GM12874 (cell line): Measurements from ENCODE around the gene ANXA7.

Experiments
- TF ChIP-seq, protein P1 (sequence below): IDR thresholded peaks from 2 replicates; pipeline ENCODE4 v1.5.1; 2011; ENCODE audit warnings: low read depth, mild to moderate bottlenecking, control low read depth, low read length, moderate library complexity; ENCODE audit not compliant: insufficient read depth

The ANXA7 gene

DNA sequence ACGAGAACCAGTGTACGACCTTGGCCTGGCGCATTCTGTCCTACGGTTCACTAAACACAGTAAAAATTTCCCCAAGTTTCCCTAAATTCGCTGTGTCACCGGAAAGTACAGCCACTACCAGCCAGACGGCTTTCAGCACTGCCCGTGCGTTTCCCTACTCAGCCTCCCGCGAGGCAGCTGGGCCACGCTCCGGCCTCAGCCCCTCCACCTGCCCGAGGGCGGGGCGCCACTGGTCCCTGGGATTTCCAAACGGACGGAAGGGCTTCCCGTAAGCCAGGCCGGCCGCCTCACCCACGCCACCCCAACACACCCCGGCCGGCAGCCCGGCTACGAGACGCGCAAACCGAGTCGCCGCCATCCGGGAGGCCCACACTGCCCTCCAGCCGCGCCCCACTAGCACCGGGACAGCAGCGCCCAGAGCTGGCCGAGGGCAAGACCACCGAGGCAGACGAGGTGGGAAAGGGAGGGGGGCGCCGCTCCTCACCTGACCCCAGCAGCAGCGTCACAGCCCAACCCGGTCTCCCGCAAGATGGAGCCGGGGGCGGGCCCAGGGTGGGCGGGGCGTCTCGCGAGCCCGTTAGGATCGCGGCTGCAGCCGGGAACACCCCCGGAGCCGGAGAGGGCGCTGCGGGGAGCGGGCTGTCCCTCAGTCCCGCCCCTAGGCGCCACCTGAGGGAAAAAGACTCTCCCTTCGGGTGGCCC, at the start of gene ANXA7:
TSS of gene ANXA7 (minus strand) at position 531 of the 702 bp plus-strand sequence. CDS start 13,202 bp downstream, outside the sequence.
- TF ChIP-seq, protein P1, sequence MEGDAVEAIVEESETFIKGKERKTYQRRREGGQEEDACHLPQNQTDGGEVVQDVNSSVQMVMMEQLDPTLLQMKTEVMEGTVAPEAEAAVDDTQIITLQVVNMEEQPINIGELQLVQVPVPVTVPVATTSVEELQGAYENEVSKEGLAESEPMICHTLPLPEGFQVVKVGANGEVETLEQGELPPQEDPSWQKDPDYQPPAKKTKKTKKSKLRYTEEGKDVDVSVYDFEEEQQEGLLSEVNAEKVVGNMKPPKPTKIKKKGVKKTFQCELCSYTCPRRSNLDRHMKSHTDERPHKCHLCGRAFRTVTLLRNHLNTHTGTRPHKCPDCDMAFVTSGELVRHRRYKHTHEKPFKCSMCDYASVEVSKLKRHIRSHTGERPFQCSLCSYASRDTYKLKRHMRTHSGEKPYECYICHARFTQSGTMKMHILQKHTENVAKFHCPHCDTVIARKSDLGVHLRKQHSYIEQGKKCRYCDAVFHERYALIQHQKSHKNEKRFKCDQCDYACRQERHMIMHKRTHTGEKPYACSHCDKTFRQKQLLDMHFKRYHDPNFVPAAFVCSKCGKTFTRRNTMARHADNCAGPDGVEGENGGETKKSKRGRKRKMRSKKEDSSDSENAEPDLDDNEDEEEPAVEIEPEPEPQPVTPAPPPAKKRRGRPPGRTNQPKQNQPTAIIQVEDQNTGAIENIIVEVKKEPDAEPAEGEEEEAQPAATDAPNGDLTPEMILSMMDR: 0 out of 2 replicates have a peak, but pooled peaks have one; percentile 29

DNA sequence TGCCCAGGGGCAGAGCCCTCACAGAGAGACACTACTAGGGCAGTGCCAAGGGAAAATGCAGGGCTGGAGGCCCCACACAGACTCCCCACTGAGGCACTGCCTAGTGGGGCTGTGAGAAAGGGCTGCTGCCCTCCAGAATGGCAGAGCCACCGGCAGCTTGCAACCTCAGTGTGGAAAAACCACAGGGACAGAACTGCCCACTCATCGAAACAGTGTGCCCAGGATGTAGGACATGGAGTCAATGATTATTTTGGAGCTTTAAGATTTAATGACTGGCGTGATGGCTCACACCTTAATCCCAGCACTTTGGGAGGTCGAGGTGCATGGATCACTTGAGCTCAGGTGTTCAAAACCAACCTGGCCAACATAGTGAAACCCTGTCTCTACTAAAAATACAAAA, 47.0 kb upstream of the ANXA7 start:
- TF ChIP-seq, protein P1: no peak

DNA sequence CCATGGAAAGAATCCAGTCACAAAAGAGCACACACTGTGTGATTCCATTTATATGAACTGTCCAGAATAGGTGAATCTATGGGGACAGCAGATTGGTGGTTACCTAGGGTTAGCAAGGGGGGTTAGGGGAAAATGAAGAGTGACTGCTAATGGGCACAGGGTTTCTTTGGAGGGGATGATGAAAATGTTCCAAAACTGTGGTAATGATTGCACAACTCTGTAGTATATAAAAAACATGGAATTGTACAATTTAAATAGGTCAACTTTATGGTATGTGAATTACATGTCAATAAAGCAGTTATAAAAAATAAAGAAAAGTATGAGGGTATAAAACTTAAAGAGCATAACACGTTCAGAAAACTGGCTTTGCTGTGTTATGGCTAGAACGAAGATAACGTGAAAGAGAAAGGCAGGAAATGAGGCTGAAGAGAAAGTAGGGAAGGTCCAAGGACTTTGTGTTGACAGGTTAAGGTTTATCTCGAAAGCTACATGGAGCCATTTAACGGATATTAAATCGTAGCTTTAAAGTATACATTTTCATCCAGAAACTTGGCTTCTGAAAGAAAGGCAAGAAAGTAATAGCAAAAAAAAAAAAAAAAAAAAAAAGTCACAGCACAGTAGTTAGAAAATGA, 45.9 kb upstream of the ANXA7 start:
- TF ChIP-seq, protein P1: no peak

DNA sequence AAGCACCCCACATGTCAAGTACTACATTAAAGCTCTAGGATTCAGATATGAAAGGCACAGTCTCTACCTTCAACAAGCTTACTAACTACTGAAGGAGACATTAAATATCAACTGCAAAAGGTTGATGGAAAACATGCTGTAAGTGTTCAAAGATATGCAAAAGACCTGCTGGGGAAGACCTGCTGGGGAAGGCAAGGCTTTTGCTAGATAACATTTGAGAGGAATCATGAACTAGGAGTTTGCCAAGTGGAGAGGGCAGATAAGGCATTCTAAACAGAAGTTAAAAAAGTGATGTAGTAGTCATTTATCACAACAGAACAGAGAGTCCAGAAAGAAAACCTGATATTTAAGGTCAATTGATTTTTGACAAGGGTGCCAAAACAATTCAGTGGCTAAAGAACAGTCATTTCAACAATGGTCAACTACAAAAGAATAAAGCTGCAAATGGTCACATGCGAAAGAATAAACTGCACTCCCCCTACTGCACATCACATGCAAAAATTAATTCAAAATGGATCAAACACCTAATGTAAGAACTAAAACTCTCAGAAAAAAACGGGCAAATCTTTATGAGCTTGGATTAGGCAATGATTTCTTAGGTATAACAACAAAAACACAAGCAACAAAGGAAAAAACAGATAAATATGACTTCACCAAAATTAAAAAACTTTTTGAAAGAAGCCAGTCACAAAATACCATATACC, 42.5 kb upstream of the ANXA7 start:
- TF ChIP-seq, protein P1: no peak

DNA sequence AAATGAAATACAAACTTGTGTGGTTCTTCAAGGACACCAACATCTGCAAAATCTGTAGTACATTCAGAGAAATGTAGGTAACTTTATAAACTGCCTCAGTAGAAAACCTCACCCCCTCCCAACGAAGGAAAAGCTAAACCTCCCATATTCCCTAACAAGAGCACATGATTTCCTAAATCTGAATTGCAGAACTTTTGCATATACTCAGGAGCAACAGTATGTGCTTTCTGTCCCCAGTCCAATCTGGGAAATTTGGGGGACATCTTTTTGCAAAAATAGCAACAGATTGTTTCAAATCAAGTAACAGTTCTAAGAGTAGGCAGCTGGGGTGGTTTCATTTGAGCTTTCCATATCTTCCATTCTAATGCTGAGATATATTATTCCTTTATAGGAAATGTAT, 35.3 kb upstream of the ANXA7 start:
- TF ChIP-seq, protein P1: no peak

DNA sequence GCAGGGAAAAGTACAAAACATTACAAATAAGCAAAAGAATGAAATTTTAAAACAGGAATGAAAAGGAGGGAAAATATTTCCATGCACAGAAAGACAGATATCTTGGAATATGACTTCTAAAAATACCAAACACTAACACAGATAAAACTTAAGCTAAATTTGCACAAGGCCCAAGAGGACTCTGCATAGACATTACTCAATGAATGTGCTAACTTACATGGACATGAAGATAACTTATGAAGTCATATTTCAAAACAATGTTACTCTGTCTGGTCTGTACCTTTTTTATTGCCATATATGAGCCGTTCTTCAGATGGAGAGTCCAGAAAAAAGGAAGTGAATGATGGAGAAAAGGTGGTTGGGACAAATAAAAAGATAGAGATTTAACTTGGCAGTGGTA, 34.5 kb upstream of the ANXA7 start:
- TF ChIP-seq, protein P1: no peak

DNA sequence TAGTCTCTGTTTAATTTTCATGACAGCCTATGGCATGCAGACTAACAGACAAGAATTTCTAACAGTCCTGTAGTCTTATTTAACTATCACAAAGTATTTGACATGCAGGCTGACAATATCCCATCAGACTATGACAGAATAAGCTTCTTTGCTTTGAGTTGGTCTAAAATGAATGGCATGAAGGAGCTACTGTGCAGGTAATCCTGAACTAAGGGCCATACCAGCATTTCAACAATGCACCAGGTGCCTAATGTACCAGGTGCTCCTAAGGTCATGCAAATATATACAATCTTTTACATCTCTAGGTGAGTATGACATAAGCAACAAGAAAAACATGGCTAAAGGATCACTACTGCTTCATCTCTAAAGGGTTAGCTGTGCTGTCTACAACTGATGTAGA, 33.1 kb upstream of the ANXA7 start:
- TF ChIP-seq, protein P1: no peak
